ENCODE data around the gene CCDC107. TPM values are rescaled to one million over a fixed set of nuclear protein-coding genes. Genes with fewer than 3 reads are reported as not detected.
A peak's percentile ranks its signal among the peaks of the same experiment; 100 is the strongest.

Gene CCDC107
- total RNA-seq, 2 donors from 2014 or later = 38.5 to 64.3 TPM

DNA sequence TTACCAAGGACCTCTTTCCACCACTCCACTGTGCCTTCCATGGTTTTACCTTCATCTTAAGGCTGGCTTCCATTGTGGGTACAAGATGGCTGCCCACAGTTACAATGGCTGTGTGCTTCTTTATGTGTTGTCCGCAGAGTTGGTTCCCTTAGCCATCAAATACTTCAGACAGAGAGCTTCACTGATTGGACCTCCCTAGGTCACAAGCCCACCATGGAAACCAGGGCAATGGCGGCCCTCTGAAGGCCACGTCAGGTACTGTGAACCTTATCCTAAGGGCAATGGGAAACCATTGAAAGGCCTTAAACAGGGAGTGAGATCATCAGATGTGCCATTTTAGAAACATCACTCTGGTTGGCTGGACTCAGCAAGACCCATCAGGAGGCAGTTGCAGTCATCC, 9.8 kb downstream of the CCDC107 start:
- TF ChIP-seq, protein P1, sequence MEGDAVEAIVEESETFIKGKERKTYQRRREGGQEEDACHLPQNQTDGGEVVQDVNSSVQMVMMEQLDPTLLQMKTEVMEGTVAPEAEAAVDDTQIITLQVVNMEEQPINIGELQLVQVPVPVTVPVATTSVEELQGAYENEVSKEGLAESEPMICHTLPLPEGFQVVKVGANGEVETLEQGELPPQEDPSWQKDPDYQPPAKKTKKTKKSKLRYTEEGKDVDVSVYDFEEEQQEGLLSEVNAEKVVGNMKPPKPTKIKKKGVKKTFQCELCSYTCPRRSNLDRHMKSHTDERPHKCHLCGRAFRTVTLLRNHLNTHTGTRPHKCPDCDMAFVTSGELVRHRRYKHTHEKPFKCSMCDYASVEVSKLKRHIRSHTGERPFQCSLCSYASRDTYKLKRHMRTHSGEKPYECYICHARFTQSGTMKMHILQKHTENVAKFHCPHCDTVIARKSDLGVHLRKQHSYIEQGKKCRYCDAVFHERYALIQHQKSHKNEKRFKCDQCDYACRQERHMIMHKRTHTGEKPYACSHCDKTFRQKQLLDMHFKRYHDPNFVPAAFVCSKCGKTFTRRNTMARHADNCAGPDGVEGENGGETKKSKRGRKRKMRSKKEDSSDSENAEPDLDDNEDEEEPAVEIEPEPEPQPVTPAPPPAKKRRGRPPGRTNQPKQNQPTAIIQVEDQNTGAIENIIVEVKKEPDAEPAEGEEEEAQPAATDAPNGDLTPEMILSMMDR (IDR thresholded peaks at IDR 0.05) = no peak
- no peaks in the 10 kb centered on the region for H3K36me3 ChIP-seq
- H3K9me3 ChIP-seq = no peaks in the 10 kb centered on the region
- no peak overlapping the region for H3K27ac ChIP-seq
- H3K4me1 ChIP-seq = peaks cover 0 to 12% of the 10 kb centered on the region in 2 donors
- no peaks in the 10 kb centered on the region for H3K27me3 ChIP-seq
- DNase-seq (ENCODE audit: low spot score) = no peak
- H3K4me3 ChIP-seq = no peak overlapping the region

DNA sequence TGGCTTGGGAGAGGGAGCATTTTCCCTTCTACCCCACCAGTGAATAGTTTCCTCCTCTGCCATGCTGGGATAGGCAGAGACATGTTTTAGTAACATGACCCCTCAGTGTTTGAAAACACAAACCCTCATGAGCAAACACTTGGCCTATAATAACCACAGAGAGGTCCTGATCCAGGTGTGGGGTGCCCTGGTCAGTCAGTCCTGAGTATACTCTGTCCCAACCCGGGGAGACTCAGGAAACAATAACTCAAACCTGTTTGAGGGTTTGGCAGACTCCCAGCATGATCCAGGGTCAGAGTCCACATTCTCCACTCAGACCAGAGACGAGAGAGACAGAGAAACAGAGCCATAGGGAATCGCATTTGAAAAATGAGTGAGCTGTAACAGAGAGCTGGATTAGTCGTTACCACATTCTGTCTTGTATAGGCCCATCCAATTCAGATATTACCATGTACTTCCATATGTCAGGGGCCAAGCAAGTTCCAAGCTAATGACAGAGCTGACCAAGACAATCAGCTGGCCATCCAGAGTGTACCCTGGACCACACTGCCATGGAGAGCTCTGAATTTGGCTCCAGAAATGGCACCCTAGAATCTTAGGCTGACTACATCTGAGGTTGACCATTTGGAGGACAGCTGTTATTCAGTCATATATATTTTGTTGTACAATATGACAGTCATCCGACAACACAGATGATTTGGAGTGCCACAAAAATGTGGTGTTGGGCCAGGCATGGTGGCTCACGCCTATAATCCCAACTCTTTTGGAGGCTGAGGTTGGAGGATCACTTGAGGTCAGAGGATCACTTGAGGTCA, 11.4 kb downstream of the CCDC107 start:
- TF ChIP-seq, protein P1 (IDR thresholded peaks at IDR 0.05) = no peak
- Histone ChIP-seq H3K9me3 (no peaks in the 10 kb centered on the region), H3K4me1 (peaks cover 0 to 20% of the 10 kb centered on the region in 2 donors), H3K27ac (no peak overlapping the region), H3K36me3 (no peaks in the 10 kb centered on the region), H3K4me3 (no peak overlapping the region), H3K27me3 (no peaks in the 10 kb centered on the region)
- no peak for DNase-seq (ENCODE audit: low spot score)

DNA sequence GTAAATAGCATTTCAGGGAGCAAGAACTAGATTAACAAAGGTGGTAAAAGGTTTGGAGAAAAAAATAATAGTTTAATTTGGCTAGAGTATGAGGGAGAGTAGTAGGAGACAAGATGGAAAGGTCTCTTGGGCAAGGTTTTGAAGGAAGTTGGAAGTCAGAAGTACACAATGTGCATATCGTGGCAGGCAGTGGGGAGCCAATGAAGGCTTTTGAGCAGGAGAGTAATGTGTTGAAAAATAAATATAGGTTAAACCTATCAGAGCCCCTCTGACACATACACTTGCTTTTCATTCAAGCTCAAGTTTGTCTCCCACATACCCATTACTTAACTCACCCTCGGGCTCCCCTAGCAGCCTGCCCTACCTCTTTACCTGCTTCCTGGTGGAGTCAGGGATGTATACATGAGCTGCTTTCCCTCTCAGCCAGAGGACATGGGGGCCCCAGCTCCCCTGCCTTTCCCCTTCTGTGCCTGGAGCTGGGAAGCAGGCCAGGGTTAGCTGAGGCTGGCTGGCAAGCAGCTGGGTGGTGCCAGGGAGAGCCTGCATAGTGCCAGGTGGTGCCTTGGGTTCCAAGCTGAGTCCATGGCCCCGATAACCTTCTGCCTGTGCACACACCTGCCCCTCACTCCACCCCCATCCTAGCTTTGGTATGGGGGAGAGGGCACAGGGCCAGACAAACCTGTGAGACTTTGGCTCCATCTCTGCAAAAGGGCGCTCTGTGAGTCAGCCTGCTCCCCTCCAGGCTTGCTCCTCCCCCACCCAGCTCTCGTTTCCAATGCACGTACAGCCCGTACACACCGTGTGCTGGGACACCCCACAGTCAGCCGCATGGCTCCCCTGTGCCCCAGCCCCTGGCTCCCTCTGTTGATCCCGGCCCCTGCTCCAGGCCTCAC, 15.3 kb downstream of the CCDC107 start, which contains the start of gene CA9:
TSS of gene CA9 (plus strand) at position 797 of the 893 bp plus-strand sequence. CDS start at position 829, 32 bp downstream.
- H3K36me3 ChIP-seq = no peaks in the 10 kb centered on the region
- peaks cover 0 to 22% of the 10 kb centered on the region in 2 donors for H3K4me1 ChIP-seq
- H3K27ac ChIP-seq = peak within 1 kb of the TSS in 1 of 2 donors; percentile 23
- TF ChIP-seq, protein P1 (IDR thresholded peaks at IDR 0.05) = no peak
- no peaks in the 10 kb centered on the region for H3K27me3 ChIP-seq
- H3K9me3 ChIP-seq = no peaks in the 10 kb centered on the region
- no peak for DNase-seq (ENCODE audit: low spot score)
- H3K4me3 ChIP-seq = no peak within 1 kb of the TSS

DNA sequence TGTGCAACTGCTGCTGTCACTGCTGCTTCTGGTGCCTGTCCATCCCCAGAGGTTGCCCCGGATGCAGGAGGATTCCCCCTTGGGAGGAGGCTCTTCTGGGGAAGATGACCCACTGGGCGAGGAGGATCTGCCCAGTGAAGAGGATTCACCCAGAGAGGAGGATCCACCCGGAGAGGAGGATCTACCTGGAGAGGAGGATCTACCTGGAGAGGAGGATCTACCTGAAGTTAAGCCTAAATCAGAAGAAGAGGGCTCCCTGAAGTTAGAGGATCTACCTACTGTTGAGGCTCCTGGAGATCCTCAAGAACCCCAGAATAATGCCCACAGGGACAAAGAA, 15.9 kb downstream of the CCDC107 start:
- H3K27ac ChIP-seq = no peak overlapping the region

DNA sequence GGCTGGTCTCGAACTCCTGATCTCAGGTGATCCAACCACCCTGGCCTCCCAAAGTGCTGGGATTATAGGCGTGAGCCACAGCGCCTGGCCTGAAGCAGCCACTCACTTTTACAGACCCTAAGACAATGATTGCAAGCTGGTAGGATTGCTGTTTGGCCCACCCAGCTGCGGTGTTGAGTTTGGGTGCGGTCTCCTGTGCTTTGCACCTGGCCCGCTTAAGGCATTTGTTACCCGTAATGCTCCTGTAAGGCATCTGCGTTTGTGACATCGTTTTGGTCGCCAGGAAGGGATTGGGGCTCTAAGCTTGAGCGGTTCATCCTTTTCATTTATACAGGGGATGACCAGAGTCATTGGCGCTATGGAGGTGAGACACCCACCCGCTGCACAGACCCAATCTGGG, 17.1 kb downstream of the CCDC107 start:
- Histone ChIP-seq H3K4me3 (peak overlapping the region; percentile 40 to 63), H3K9me3 (no peaks in the 10 kb centered on the region), H3K36me3 (no peaks in the 10 kb centered on the region), H3K27ac (no peak overlapping the region), H3K4me1 (peaks cover 0 to 22% of the 10 kb centered on the region in 2 donors), H3K27me3 (no peaks in the 10 kb centered on the region)
- no peak for DNase-seq (ENCODE audit: low spot score)
- TF ChIP-seq, protein P1 (IDR thresholded peaks at IDR 0.05) = no peak

More for the DNA sequence above, 15.9 kb downstream of the CCDC107 start:
- H3K4me3 ChIP-seq = no peak overlapping the region
- no peaks in the 10 kb centered on the region for H3K27me3 ChIP-seq
- H3K4me1 ChIP-seq = peaks cover 0 to 22% of the 10 kb centered on the region in 2 donors
- TF ChIP-seq, protein P1 (IDR thresholded peaks at IDR 0.05) = no peak
- no peaks in the 10 kb centered on the region for H3K36me3 ChIP-seq
- DNase-seq (ENCODE audit: low spot score) = no peak
- no peaks in the 10 kb centered on the region for H3K9me3 ChIP-seq

Data from right atrium auricular region (tissue), 2 donors.